Lower lobe of right lung (tissue), 2 donors: ENCODE results near the gene JARID2. TPM values are rescaled to one million over a fixed set of nuclear protein-coding genes. Genes with fewer than 3 reads are reported as not detected.
A peak's percentile ranks its signal among the peaks of the same experiment; 100 is the strongest.

Source experiments
- ATAC-seq, 2 donors: fragments of 200-7000 bp; cut with Tn5 transposase; one replicate each; pipeline ENCODE4 v1.9.1; 2020 to 2022; ENCODE audit warnings: mild to moderate bottlenecking in 2 of 2, moderate library complexity in 2 of 2
- DNase-seq: peaks from one replicate; pipeline ENCODE4 v3.0.0-alpha.2; 2020
- H3K27ac ChIP-seq: fragments of 200-600 bp; one replicate; pipeline ENCODE4 v1.8.0; 2022
- H3K27me3 ChIP-seq: fragments of 200-600 bp; one replicate; pipeline ENCODE4 v1.8.0; 2022; ENCODE audit warnings: low read depth
- H3K36me3 ChIP-seq: fragments of 200-600 bp; one replicate; pipeline ENCODE4 v1.8.0; 2022; ENCODE audit warnings: mild to moderate bottlenecking
- H3K4me1 ChIP-seq: fragments of 200-600 bp; one replicate; pipeline ENCODE4 v1.8.0; 2022
- H3K4me3 ChIP-seq: fragments of 200-600 bp; one replicate; pipeline ENCODE4 v1.8.0; 2022; ENCODE audit warnings: mild to moderate bottlenecking
- H3K9me3 ChIP-seq: fragments of 200-600 bp; one replicate; pipeline ENCODE4 v1.8.0; 2022
- CTCF ChIP-seq: fragments of 200-600 bp; IDR thresholded peaks from one replicate; pipeline ENCODE4 v1.8.0; 2022; ENCODE audit warnings: antibody characterized with exemption, mild to moderate bottlenecking
- intact Hi-C: fragments of 100-400 bp; cut with DNase I; formaldehyde crosslinking; loops from one replicate; pipeline ENCODE4 v1.11.0; 2022
- total RNA-seq: library from RNA; stranded (reverse); fragmentation: NEBNext Ultra II Directional; extraction: Animal tissue kit (Norgen Biotek cat#: 25700); gene quantifications from one replicate; pipeline ENCODE4 v1.2.1, GENCODE V29; 2021
- donor health status: DM: no; HTN: yes; CAD: no; lungs with severe emphysema.

JARID2 gene
- total RNA-seq, 1 donor from 2014 or later: 16.0 TPM

GRCh38 chr6:15483060-15483459 is 237.2 kb downstream of the JARID2 start:
- DNase-seq: no peak
- TF ChIP-seq CTCF: no peak
- ATAC-seq: no peak

DNA sequence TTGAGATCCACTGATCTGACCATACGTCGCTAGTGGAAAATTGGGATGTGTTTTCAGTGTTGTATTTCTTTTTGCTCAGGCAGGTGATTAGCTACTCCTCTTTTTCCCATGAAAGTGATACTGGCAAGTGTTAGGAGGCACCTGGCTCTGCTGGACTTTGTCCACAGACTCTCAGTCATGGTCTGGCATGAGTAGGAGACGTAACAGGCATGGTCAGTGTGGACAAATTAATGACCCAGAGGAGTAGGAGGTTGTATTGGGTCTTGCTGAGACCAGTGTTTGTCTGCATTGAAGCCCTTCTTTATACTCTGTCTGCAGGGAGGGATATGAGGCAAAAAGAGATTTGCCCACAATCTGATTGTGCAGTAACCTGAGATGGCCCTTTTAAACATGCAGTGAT is 238.3 kb downstream of the JARID2 start:
- no peak overlapping the region for H3K27ac ChIP-seq
- no peaks in the 10 kb centered on the region for H3K27me3 ChIP-seq
- H3K9me3 ChIP-seq: no peaks in the 10 kb centered on the region
- TF ChIP-seq CTCF: no peak
- intact Hi-C loops: no loop called here
- H3K4me1 ChIP-seq: peaks cover 19% of the 10 kb centered on the region
- no peak overlapping the region for H3K4me3 ChIP-seq
- no peak for DNase-seq
- H3K36me3 ChIP-seq: peaks cover 23% of the 10 kb centered on the region
- no peak for ATAC-seq

More at GRCh38 chr6:15483060-15483459, 237.2 kb downstream of the JARID2 start:
- Histone ChIP-seq H3K27me3 (no peaks in the 10 kb centered on the region), H3K27ac (no peak overlapping the region), H3K4me1 (peaks cover 19% of the 10 kb centered on the region), H3K4me3 (no peak overlapping the region), H3K36me3 (peaks cover 12% of the 10 kb centered on the region), H3K9me3 (no peaks in the 10 kb centered on the region)
- intact Hi-C loops: no loop called here

GRCh38 chr6:15484821-15485220 is 239.0 kb downstream of the JARID2 start:
- TF ChIP-seq CTCF: no peak
- Histone ChIP-seq H3K36me3 (peaks cover 30% of the 10 kb centered on the region), H3K27me3 (no peaks in the 10 kb centered on the region), H3K9me3 (no peaks in the 10 kb centered on the region), H3K4me1 (peaks cover 19% of the 10 kb centered on the region), H3K27ac (no peak overlapping the region), H3K4me3 (no peak overlapping the region)
- intact Hi-C loops: no loop called here
- no peak for DNase-seq
- no peak for ATAC-seq

DNA sequence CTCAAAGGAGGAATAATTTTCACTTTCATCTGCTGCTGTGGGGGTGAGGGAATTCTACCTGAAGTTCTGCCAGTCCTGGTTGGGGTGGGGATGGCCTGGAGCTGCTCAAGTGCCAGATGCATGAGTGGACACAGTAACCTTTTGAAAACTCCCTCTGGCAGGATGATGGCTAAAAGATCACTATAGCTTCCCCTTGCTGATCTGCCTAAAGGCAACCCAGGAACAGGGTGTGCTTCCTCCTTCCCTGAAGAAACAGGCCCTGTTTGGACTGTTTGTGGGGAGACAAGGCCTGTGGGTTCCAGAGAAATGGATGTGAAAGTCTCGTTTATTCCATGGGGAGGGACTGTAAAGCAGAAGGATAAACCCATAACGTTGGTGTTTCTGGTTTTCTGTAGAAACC is 240.1 kb downstream of the JARID2 start:
- TF ChIP-seq CTCF: no peak
- Histone ChIP-seq H3K27ac (no peak overlapping the region), H3K27me3 (no peaks in the 10 kb centered on the region), H3K4me1 (peaks cover 14% of the 10 kb centered on the region), H3K36me3 (peaks cover 32% of the 10 kb centered on the region), H3K9me3 (no peaks in the 10 kb centered on the region), H3K4me3 (no peak overlapping the region)
- ATAC-seq (peak in 1 of 2 donors; percentile 29), DNase-seq (no peak)
- intact Hi-C loops: no loop called here

DNA sequence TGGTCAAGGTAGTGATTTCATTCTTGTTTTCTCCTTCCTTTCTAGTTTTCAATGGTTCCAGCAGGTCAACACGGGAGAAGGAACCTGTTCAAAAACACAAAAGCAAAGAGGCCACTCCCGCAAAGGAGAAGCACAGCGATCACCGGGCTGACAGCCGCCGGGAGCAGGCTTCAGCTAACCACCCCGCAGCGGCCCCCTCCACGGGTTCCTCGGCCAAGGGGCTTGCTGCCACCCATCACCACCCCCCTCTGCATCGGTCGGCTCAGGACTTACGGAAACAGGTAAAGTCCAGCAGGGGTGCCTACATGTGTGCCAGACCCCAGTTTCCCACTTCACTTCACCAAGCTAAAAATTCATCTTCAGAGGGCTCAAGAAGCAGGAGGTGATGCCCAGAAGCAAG is 241.4 kb downstream of the JARID2 start:
- H3K4me1 ChIP-seq: peaks cover 13% of the 10 kb centered on the region
- intact Hi-C loops: no loop called here
- no peaks in the 10 kb centered on the region for H3K9me3 ChIP-seq
- no peaks in the 10 kb centered on the region for H3K27me3 ChIP-seq
- no peak for DNase-seq
- no peak overlapping the region for H3K27ac ChIP-seq
- peaks cover 32% of the 10 kb centered on the region for H3K36me3 ChIP-seq
- no peak for TF ChIP-seq CTCF
- ATAC-seq: no peak
- H3K4me3 ChIP-seq: no peak overlapping the region
